ENCODE results near the gene CASTOR2. TPM values are rescaled to one million over a fixed set of nuclear protein-coding genes. Genes with fewer than 3 reads are reported as not detected.
"Not testable (repeated sequence)": the region's sequence is repeated elsewhere in the genome, so short reads cannot be mapped to it uniquely, and the experiment has no call there.

The CASTOR2 gene
- total RNA-seq, 4 donors from 2014 or later, result 6.6 to 36.8 (median 23.2) TPM

DNA sequence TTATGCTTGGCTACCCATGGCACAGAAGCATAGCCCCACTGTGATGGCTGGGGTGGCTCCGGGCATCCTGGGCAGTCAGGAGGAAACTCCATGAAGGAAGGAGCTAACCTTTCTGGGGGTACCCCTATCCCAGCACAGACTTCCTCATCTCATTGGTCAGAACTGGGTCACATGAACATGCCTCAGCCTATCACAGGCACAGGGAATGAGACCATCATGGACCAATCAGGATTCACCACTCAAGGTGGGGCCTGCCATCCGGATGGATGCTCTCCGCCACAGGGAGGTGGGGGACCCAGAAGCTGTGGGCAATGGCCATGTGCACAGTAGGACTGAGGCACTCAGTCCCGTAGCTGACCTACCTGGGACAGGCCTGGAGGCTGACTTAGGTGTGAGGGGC is 6.9 kb downstream of the CASTOR2 start:
- H3K27ac ChIP-seq, DNase-seq, H3K4me3 ChIP-seq, H3K36me3 ChIP-seq, H3K4me1 ChIP-seq, H3K27me3 ChIP-seq, H3K9me3 ChIP-seq: not testable (repeated sequence)

DNA sequence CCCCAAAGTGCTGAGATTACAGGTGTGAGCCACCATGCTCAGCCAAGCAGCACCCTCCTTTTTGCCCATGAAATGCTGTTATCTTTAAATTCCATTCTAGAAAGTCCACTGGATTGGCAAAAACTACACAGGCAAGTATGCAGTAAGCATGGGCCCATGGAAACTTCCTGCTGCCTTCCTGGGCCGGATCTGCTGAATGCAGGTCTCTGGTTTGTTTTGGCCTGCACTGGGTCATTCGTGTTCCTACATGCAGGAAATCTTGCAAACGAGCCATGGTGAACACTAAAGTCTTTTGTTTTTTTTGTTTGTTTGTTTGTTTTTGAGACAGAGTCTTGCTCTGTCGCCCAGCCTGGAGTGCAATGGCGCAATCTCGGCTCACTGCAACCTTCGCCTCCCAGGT is 7.9 kb downstream of the CASTOR2 start:
- H3K4me3 ChIP-seq, H3K4me1 ChIP-seq, H3K27ac ChIP-seq, DNase-seq, H3K27me3 ChIP-seq, H3K9me3 ChIP-seq, H3K36me3 ChIP-seq: not testable (repeated sequence)

DNA sequence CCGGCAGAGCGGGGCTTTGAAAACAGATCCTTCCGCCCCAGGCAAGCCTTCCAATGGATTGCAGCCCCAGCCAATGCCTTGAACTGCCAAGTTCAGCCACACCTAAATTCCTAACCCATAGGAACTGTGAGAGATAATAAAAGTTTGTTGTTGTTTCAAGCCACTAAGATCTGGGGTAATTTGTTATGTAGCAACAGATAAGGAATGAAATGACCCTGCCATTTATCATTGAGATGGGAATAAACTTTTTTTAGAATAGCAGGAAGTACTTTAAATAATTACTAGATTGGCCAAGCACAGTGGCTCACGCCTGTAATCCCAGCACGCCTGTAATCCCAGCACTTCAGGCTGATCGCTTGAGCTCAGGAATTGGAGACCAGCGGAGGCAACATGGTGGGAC is 11.5 kb downstream of the CASTOR2 start:
- not testable (repeated sequence) for H3K27me3 ChIP-seq, H3K27ac ChIP-seq, DNase-seq, H3K36me3 ChIP-seq, H3K4me1 ChIP-seq, H3K4me3 ChIP-seq, H3K9me3 ChIP-seq

DNA sequence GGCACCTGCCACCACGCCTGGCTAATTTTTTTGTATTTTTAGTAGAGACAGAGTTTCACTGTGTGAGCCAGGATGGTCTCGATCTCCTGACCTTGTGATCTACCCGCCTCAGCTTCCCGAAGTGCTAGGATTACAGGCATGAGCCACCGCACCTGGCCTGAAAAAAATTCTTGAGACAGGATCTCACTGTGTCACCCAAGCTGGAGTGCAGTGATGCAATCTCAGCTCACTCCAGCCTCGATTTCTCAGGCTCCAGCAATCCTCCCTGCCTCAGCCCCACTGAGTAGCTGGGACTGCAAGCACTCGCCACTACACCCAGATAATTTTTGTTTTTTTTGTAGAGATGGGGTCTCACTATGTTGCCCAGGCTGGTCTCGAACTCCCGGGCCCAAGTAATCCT is 13.0 kb downstream of the CASTOR2 start:
- not testable (repeated sequence) for H3K9me3 ChIP-seq, H3K27ac ChIP-seq, H3K27me3 ChIP-seq, H3K36me3 ChIP-seq, H3K4me1 ChIP-seq, H3K4me3 ChIP-seq, DNase-seq

DNA sequence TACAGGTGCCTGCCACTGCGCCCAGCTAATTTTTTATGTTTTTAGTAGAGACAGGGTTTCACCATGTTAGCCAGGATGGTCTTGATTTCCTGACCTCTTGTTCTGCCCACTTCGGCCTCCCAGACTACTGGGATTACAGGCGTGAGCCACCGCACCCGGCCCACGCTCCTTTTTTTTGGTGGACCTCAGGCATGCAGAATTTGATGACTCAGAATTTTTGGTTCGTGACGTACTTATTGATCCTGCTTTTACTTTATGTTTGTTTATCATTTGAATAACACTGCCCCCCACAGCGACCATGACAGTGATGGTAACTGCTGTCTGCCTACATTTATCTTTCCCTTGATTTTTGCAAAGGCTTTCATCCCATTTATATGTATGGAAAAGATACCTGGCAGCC is 23.9 kb downstream of the CASTOR2 start:
- not testable (repeated sequence) for H3K27ac ChIP-seq, H3K4me3 ChIP-seq, H3K36me3 ChIP-seq, DNase-seq, H3K4me1 ChIP-seq, H3K27me3 ChIP-seq, H3K9me3 ChIP-seq

DNA sequence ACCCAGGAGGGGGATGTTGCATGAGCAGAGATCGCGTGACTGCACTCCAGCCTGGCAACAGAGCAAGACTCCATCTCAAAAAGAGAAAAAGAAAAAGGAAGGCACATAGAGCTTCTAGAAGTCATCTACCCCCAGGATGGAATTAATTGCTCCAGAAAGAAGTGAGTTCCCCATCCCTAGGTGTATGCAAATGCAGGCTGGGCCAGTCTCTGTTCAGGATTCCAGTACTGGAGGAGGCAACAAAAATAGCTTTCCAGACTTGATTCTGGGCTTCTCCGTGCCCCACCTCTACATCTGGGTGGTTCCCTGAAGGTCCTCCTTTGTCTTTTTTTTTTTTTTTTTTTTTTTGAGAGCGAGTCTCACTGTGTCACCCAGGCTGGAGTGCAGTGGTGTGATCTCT is 28.6 kb downstream of the CASTOR2 start:
- Histone ChIP-seq H3K4me1 (peaks cover 0 to 6% (median 0%) of the 10 kb centered on the region in 4 donors), H3K4me3 (no peak overlapping the region), H3K27ac (no peak overlapping the region), H3K36me3 (no peaks in the 10 kb centered on the region), H3K9me3 (no peaks in the 10 kb centered on the region), H3K27me3 (no peaks in the 10 kb centered on the region)
- no peak for DNase-seq
- TF ChIP-seq, protein P1, sequence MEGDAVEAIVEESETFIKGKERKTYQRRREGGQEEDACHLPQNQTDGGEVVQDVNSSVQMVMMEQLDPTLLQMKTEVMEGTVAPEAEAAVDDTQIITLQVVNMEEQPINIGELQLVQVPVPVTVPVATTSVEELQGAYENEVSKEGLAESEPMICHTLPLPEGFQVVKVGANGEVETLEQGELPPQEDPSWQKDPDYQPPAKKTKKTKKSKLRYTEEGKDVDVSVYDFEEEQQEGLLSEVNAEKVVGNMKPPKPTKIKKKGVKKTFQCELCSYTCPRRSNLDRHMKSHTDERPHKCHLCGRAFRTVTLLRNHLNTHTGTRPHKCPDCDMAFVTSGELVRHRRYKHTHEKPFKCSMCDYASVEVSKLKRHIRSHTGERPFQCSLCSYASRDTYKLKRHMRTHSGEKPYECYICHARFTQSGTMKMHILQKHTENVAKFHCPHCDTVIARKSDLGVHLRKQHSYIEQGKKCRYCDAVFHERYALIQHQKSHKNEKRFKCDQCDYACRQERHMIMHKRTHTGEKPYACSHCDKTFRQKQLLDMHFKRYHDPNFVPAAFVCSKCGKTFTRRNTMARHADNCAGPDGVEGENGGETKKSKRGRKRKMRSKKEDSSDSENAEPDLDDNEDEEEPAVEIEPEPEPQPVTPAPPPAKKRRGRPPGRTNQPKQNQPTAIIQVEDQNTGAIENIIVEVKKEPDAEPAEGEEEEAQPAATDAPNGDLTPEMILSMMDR (IDR thresholded peaks at IDR 0.05), result no peak
- no peak for TF ChIP-seq POLR2A (IDR thresholded peaks at IDR 0.05)

DNA sequence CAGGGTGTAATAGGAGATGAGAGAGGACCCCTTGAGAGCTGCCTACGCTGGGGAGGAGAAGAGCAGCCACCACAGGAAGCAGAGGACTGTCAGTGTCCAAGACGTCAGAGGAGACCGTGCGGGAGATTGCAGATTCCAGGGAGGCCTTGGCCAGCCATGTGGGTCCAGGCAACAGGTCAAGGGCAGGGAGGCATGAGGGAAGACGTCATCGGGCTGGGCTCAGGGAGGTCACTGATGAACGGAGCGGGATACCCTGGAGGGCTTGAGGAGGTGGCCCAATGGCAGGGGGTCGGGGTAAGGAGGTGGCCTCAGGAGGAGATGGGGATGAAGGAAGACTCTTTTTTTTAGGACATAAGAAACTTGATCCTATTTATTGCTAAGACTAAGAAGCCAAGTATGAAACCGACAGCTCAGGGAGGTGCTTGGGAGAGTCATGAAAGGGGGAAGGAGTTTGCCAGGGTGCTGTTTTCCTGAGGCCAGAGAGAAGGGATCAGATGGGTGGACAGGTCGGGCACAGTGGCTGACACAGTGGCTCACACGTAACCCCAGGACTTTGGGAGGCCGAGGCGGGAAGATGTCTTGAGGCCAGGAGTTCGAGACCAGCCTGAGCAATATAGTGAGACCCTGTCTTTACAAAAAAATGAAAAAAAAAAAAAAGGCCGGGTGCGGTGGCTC is 30.5 kb downstream of the CASTOR2 start:
- H3K4me1 ChIP-seq, H3K27ac ChIP-seq: not testable (repeated sequence)

DNA sequence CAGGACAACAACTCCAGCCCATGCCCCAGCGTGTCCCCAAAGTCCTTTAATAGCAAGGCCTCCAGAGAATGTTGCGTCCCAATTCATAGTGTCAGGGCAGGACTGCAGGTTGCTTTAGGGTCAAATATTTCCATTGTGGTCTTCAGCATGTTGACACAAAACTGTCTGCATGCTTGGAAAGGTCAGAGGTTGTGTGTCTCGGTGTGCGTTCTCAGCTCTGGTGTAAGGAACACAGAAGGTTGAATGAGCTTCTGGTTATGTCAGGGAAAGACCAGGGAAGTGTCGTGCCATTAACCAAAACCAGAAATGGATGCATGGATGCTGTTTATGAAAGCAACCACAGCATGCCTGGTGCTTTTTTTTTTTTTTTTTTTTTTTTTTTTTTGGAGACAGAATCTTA is 31.9 kb downstream of the CASTOR2 start:
- not testable (repeated sequence) for H3K4me1 ChIP-seq, H3K27ac ChIP-seq, H3K9me3 ChIP-seq, H3K4me3 ChIP-seq, H3K27me3 ChIP-seq, H3K36me3 ChIP-seq, DNase-seq

More for the DNA sequence above, 30.5 kb downstream of the CASTOR2 start:
- H3K9me3 ChIP-seq, H3K27me3 ChIP-seq, H3K4me3 ChIP-seq, H3K36me3 ChIP-seq, DNase-seq: not testable (repeated sequence)

DNA sequence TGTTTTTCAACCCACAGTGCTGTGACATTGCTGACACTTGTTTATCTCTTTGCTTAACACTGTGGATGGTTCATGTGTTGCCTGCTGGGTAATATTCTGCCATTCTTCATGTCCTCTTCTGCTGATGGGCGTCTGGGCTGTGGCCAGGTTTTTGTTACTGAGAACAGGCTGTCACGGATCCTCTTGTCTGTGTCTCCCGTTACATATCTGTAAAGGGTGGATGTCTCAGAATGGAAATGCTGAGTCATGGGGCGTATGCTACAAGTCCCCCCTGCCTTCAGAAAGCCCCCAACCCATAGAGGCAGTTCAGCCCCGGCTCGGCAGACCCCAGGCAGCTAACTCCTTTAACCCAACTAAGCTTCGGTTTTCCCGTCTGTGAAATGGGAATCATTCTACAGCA is 33.3 kb downstream of the CASTOR2 start:
- H3K27ac ChIP-seq, H3K4me1 ChIP-seq, H3K9me3 ChIP-seq, H3K27me3 ChIP-seq, H3K36me3 ChIP-seq, DNase-seq, H3K4me3 ChIP-seq: not testable (repeated sequence)

DNA sequence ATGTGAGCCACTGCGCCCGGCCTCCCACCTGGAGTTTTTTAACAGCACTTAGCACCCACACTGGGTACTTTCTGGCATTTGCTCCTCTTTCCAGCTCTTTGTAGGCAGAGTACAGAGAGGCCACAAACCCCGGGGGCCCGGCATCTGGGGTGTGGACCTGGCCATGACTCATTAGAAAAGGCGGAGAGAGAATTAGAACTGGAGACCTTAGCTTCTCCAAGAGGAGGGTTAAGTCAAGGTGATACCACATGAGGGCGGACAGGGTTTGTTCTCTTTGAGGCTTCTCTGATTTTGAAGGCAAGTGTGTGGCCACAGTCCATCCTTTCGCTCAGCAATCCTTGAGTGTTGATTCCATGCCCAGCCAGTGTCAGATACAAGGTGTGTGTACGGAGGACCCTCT is 36.9 kb downstream of the CASTOR2 start:
- not testable (repeated sequence) for H3K4me1 ChIP-seq, H3K36me3 ChIP-seq, H3K4me3 ChIP-seq, DNase-seq, H3K27me3 ChIP-seq, H3K9me3 ChIP-seq, H3K27ac ChIP-seq

DNA sequence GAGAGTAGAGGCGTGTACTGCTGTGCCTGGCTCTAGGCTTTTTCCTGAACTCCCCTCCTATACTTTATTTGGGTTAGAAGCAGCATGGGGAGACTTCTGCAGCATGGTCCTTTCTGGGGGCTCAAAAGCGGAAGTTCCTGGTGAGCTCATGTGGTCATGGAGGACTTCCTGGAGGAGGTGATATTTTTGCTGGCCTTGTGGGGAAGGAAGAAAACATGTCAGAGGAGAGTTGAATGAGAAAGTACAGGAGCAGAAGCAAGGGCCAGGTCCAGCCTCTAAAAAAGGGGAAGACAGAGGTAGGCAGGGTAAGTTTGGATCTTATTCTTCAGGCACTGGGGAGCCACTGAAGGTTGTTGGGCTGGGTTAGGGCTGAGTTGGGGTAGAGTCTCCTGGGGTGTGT is 45.5 kb downstream of the CASTOR2 start:
- H3K4me1 ChIP-seq, result no peaks in the 10 kb centered on the region
- no peaks in the 10 kb centered on the region for H3K9me3 ChIP-seq
- DNase-seq, result no peak
- H3K27ac ChIP-seq, result no peak overlapping the region
- H3K36me3 ChIP-seq, result peaks cover 0 to 9% (median 0%) of the 10 kb centered on the region in 3 donors
- no peak overlapping the region for H3K4me3 ChIP-seq
- no peaks in the 10 kb centered on the region for H3K27me3 ChIP-seq
- TF ChIP-seq, protein P1 (IDR thresholded peaks at IDR 0.05), result no peak
- TF ChIP-seq POLR2A (IDR thresholded peaks at IDR 0.05), result no peak
